B cell (primary cell): ENCODE data around the gene FGF5. TPM values are rescaled to one million over a fixed set of nuclear protein-coding genes. Genes with fewer than 3 reads are reported as not detected.

Experiments used
- ATAC-seq: fragments of 200-7000 bp; cut with Tn5 transposase; one replicate; pipeline ENCODE4 v1.10.0; 2021; ENCODE audit warnings: low read depth, mild to moderate bottlenecking, moderate number of reproducible peaks, moderate library complexity
- CTCF ChIA-PET: fragments of 350-600 bp; sonication (Branson Sonifier 250); formaldehyde crosslinking; loops from one replicate; lab custom pipeline; 2021; ENCODE audit warnings: antibody characterized with exemption, inconsistent platforms; lab: Charles Lee
- POLR2A ChIA-PET: fragments of 350-600 bp; sonication (Branson Sonifier 250); formaldehyde crosslinking; loops from one replicate; lab custom pipeline; 2021; ENCODE audit warnings: antibody characterized with exemption; lab: Charles Lee
- DNase-seq: peaks from one replicate; pipeline ENCODE4 v3.0.0; 2013
- H2AFZ ChIP-seq: 2 replicates; pipeline ENCODE4 v1.6.1; 2012; ENCODE audit warnings: mild to moderate bottlenecking, low read depth, low read length; ENCODE audit not compliant: insufficient read depth, poor library complexity, severe bottlenecking
- H3K27ac ChIP-seq, 2 donors: 1 replicate in 1 of 2; 2 replicates in 1 of 2; pipeline ENCODE4 v1.5.1; 2012 to 2013; ENCODE audit warnings: low read length in 2 of 2, mild to moderate bottlenecking in 2 of 2, moderate library complexity in 1 of 2
- H3K27me3 ChIP-seq, 4 experiments: fragments of 200-600 bp in 1 of 4; sonication (generic) in 1 of 4; replicated peaks in 1 of 4; 1 replicate in 2 of 4; 2 replicates in 2 of 4; pipeline versions ENCODE4 v1.6.1 to v1.7.0; 2013 to 2016; ENCODE audit warnings: low read length in 3 of 4, mild to moderate bottlenecking in 2 of 4, mixed read lengths in 1 of 4, moderate library complexity in 1 of 4; ENCODE audit not compliant: insufficient read depth in 4 of 4, control insufficient read depth in 3 of 4; ENCODE audit errors: control extremely low read depth in 1 of 4
- H3K36me3 ChIP-seq, 2 experiments: replicated peaks in 1 of 2; 1 replicate in 1 of 2; 2 replicates in 1 of 2; pipeline versions ENCODE4 v1.6.1 to v1.7.1; 2013; ENCODE audit warnings: low read length in 1 of 2; ENCODE audit not compliant: insufficient read depth in 2 of 2, control insufficient read depth in 1 of 2; ENCODE audit errors: control extremely low read depth in 1 of 2, extremely low read depth in 1 of 2
- H3K4me1 ChIP-seq, 2 donors: fragments of 200-600 bp in 1 of 2; sonication (generic) in 1 of 2; 1 replicate in 1 of 2; 2 replicates in 1 of 2; pipeline versions ENCODE4 v1.5.1 to v1.6.1; 2013 to 2017; ENCODE audit warnings: low read length in 2 of 2; ENCODE audit not compliant: control insufficient read depth in 2 of 2, insufficient read depth in 2 of 2
- H3K4me2 ChIP-seq: replicated peaks from 2 replicates; pipeline ENCODE3; 2012; ENCODE audit warnings: mild to moderate bottlenecking, low read depth, low read length; ENCODE audit not compliant: poor library complexity, severe bottlenecking
- H3K4me3 ChIP-seq, 5 experiments: fragments of 200-600 bp in 1 of 5; sonication (generic) in 1 of 5; 1 replicate in 3 of 5; 2 replicates in 2 of 5; pipeline versions ENCODE4 v1.5.1 to v1.7.0; 2011 to 2016; ENCODE audit warnings: low read length in 4 of 5, mild to moderate bottlenecking in 4 of 5, low read depth in 2 of 5, control low read depth in 1 of 5, moderate library complexity in 1 of 5; ENCODE audit not compliant: insufficient read depth in 1 of 5; ENCODE audit errors: control extremely low read depth in 1 of 5, extremely low read depth in 1 of 5
- H3K79me2 ChIP-seq: fragments of 200-600 bp; sonication (generic); one replicate; pipeline ENCODE4 v1.6.0; 2016; ENCODE audit warnings: low read length; ENCODE audit not compliant: control insufficient read depth, insufficient read depth
- H3K9ac ChIP-seq: fragments of 200-600 bp; sonication (generic); 2 replicates; pipeline ENCODE4 v1.6.1; 2017; ENCODE audit warnings: mild to moderate bottlenecking, low read length, moderate library complexity
- H3K9me3 ChIP-seq, 3 donors: one replicate each; pipeline versions ENCODE4 v1.6.1 to v1.7.1; 2013; ENCODE audit warnings: low read length in 2 of 3; ENCODE audit not compliant: control insufficient read depth in 2 of 3, insufficient read depth in 1 of 3; ENCODE audit errors: control extremely low read depth in 1 of 3
- H4K20me1 ChIP-seq: 2 replicates; pipeline ENCODE4 v1.6.0; 2012; ENCODE audit warnings: mild to moderate bottlenecking, low read length; ENCODE audit not compliant: insufficient read depth, control insufficient read depth, poor library complexity, severe bottlenecking
- H3K27ac Mint-ChIP-seq: one replicate; pipeline ENCODE4 v1.8.0; 2021; ENCODE audit warnings: mixed read lengths
- H3K27me3 Mint-ChIP-seq: one replicate; pipeline ENCODE4 v1.8.0; 2021; ENCODE audit warnings: mixed read lengths
- H3K4me1 Mint-ChIP-seq: one replicate; pipeline ENCODE4 v1.8.0; 2021; ENCODE audit warnings: mixed read lengths
- H3K4me3 Mint-ChIP-seq: one replicate; pipeline ENCODE4 v1.8.0; 2021; ENCODE audit warnings: mixed read lengths
- H3K9me3 Mint-ChIP-seq: one replicate; pipeline ENCODE4 v1.8.0; 2022; ENCODE audit warnings: mixed read lengths; ENCODE audit not compliant: insufficient read depth
- CTCF ChIP-seq: fragments of 200-600 bp; IDR thresholded peaks from one replicate; pipeline ENCODE4 v1.8.0; 2022; ENCODE audit warnings: antibody characterized with exemption, mild to moderate bottlenecking
- EZH2 ChIP-seq: IDR thresholded peaks from 2 replicates; pipeline ENCODE4 v1.6.1; 2012; ENCODE audit warnings: borderline replicate concordance, low read depth, mild to moderate bottlenecking, moderate library complexity, low read length; ENCODE audit not compliant: insufficient read depth, poor library complexity, severe bottlenecking
- WGBS: methylation state at CpG from one replicate; pipeline ENCODE4 v1.1.5; 2013; ENCODE audit warnings: missing lambda C conversion rate; ENCODE audit not compliant: insufficient coverage; 5-methylcytosine and 5-hydroxymethylcytosine counted together
- intact Hi-C: fragments of 100-400 bp; cut with micrococcal nuclease; formaldehyde crosslinking; loops from one replicate; pipeline ENCODE4 v1.10.0; 2022
- polyA plus RNA-seq: library from polyadenylated mRNA; depleted of rRNA; stranded (reverse); fragments of >200 nt; gene quantifications from 2 replicates; pipeline ENCODE4 v1.2.3, GENCODE V29; 2012
- total RNA-seq, 2 donors: library from RNA; stranded (reverse); fragments of 120-200 nt in 1 of 2; gene quantifications; 1 replicate in 1 of 2; 2 replicates in 1 of 2; pipeline versions ENCODE4 v1.2.3 to v1.2.4, GENCODE V29; 2013 to 2022

The FGF5 gene
- total and polyA plus RNA-seq, 2 donors (not counting 1 experiment from before 2014, with no cell fraction given) = 0.01 TPM; not detected in 1

GRCh38 chr4:80321341-80321740 lies 54.9 kb downstream of the FGF5 start:
- H3K9ac ChIP-seq = no peak overlapping the region
- Mint-ChIP-seq H3K9me3 (no peaks in the 10 kb centered on the region), H3K4me1 (no peaks in the 10 kb centered on the region), H3K4me3 (no peak overlapping the region), H3K27ac (no peak overlapping the region), H3K27me3 (peaks cover 18% of the 10 kb centered on the region)
- H3K9me3 ChIP-seq = no peaks in the 10 kb centered on the region
- no peak overlapping the region for H3K4me3 ChIP-seq
- peaks cover 0 to 5% (median under 1%) of the 10 kb centered on the region in 4 experiments for H3K27me3 ChIP-seq
- no peaks in the 10 kb centered on the region for H3K79me2 ChIP-seq
- no peaks in the 10 kb centered on the region for H3K36me3 ChIP-seq
- no peak overlapping the region for H2AFZ ChIP-seq
- intact Hi-C loops = no loop called here
- TF ChIP-seq CTCF (no peak), EZH2 (no peak)
- H3K4me1 ChIP-seq = no peaks in the 10 kb centered on the region
- ChIA-PET CTCF (no interaction called here), POLR2A (no interaction called here)
- no peaks in the 10 kb centered on the region for H4K20me1 ChIP-seq
- 100% methylated on average over 1 of the region's 8 CpGs for WGBS
- DNase-seq = no peak
- H3K27ac ChIP-seq = no peak overlapping the region
- no peak overlapping the region for H3K4me2 ChIP-seq
- ATAC-seq = no peak

GRCh38 chr4:80321776-80322175 lies 55.3 kb downstream of the FGF5 start:
- Histone ChIP-seq H3K4me1 (no peaks in the 10 kb centered on the region), H3K9ac (no peak overlapping the region), H2AFZ (no peak overlapping the region), H3K4me2 (no peak overlapping the region), H3K36me3 (no peaks in the 10 kb centered on the region), H3K9me3 (no peaks in the 10 kb centered on the region), H3K79me2 (no peaks in the 10 kb centered on the region), H4K20me1 (no peaks in the 10 kb centered on the region), H3K4me3 (no peak overlapping the region), H3K27ac (no peak overlapping the region), H3K27me3 (peaks cover 0 to 5% (median 0%) of the 10 kb centered on the region in 4 experiments)
- TF ChIP-seq EZH2 (no peak), CTCF (no peak)
- no peaks in the 10 kb centered on the region for H3K9me3 Mint-ChIP-seq
- CTCF ChIA-PET = no interaction called here
- ATAC-seq (no peak), DNase-seq (no peak)
- no peak overlapping the region for H3K4me3 Mint-ChIP-seq
- no peaks in the 10 kb centered on the region for H3K4me1 Mint-ChIP-seq
- POLR2A ChIA-PET = no interaction called here
- no peak overlapping the region for H3K27ac Mint-ChIP-seq
- peaks cover 18% of the 10 kb centered on the region for H3K27me3 Mint-ChIP-seq
- intact Hi-C loops = no loop called here
- 100% methylated on average over 2 of the region's 4 CpGs for WGBS
